Measurements from ENCODE around the gene MDM2. TPM values are rescaled to one million over a fixed set of nuclear protein-coding genes. Genes with fewer than 3 reads are reported as not detected.

Gene MDM2
- total RNA-seq, 4 donors from 2014 or later, result 44.3 to 84.2 (median 70.1) TPM

DNA sequence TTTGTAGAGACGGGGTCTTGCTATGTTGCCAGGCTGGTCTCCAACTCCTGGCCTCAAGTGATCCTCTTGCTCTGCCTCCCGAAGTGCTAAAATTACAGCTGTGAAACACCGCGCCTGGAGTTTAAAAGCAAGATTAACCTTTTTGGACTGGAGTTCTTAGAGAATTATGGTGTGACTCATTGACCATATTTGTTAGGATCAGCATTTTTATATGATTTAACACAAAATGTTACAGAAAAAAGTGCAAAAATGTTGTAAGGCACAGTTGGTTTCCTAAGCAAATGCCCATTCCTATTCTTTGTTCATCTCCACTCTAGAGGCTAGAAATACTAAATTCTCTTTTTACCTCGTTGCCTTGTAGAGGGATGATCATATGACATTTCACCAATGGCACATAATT is 34.4 kb upstream of the MDM2 start:
- DNase-seq (ENCODE audit: low spot score), result no peak
- TF ChIP-seq, protein P1, sequence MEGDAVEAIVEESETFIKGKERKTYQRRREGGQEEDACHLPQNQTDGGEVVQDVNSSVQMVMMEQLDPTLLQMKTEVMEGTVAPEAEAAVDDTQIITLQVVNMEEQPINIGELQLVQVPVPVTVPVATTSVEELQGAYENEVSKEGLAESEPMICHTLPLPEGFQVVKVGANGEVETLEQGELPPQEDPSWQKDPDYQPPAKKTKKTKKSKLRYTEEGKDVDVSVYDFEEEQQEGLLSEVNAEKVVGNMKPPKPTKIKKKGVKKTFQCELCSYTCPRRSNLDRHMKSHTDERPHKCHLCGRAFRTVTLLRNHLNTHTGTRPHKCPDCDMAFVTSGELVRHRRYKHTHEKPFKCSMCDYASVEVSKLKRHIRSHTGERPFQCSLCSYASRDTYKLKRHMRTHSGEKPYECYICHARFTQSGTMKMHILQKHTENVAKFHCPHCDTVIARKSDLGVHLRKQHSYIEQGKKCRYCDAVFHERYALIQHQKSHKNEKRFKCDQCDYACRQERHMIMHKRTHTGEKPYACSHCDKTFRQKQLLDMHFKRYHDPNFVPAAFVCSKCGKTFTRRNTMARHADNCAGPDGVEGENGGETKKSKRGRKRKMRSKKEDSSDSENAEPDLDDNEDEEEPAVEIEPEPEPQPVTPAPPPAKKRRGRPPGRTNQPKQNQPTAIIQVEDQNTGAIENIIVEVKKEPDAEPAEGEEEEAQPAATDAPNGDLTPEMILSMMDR (IDR thresholded peaks at IDR 0.05), result no peak
- no peak for ATAC-seq (ENCODE audit: low FRiP score)

DNA sequence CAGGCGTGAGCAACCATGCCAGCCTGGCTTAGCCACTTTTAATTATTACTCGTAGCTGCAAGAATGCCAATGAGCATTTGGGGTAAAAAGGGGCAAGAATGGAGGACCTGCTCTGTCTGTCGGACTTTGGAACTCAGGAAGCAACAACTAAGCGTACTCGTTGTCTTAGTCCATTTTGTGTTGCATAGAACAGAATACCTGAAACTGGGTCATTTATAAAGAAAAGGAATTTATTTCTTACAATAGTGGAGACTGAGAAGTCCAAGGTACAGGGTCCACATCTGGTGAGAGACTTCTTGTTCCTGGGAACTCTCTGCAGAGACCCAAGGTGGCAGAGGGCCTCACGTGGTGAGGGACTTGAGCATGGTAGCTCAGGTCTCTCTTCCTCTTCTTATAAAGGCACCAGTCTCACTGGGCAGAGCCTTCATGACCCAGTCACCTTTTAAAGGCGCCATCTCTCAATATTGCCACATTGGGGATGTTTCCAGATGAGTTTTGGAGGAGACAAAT is 32.8 kb upstream of the MDM2 start:
- ATAC-seq (ENCODE audit: low FRiP score), result no peak
- TF ChIP-seq, protein P1 (IDR thresholded peaks at IDR 0.05), result no peak
- DNase-seq (ENCODE audit: low spot score), result no peak

DNA sequence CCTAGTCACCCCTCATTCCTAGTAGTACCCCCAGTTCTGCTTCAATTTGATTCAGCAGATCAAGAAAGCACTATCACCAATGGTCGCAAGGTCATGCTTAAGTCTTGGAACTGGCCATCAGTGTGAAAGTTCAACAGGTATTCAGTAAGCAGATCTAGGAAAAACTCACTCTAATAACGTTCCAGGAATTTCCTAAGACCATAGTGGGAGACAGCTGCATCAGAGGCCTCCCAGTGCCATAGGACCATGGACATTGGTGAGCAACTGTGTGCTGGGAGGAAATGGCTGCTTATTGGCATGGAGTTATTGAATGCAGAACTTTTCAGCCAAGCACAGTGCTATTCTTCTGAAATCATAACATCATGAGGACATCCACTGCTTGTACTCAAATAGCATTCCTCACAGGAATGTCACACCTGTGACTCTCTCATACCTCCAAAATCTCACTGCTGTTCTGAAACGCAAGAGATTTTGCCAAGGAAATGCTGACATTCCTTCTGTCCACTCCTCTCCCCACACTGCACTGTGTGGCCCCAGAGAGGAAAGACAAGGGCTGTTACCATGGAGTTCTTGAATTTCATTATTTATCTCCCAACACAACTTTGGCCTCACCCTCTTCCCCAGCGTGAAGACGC is 30.9 kb upstream of the MDM2 start:
- no peak for DNase-seq (ENCODE audit: low spot score)
- TF ChIP-seq, protein P1 (IDR thresholded peaks at IDR 0.05), result no peak
- no peak for ATAC-seq (ENCODE audit: low FRiP score)

DNA sequence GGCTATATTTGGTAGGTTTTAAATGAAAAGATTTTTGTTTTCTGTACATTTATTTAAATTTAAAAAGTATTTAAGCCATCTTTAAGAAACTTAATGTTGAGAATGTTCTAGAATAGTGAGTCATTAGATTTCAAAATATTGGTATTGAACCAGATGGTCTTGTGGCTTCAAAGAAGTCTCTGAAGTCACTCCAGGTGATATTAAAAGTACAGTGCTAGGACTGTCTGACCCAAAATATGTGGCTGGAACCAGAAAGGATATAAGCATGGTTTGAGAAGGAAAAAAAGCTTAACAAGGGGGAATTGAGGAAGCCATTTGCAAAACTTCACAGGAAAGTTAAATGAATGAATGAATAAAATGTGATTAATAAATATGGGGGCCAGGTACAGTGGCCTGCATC is 28.7 kb upstream of the MDM2 start:
- ATAC-seq (ENCODE audit: low FRiP score), result no peak
- TF ChIP-seq, protein P1 (IDR thresholded peaks at IDR 0.05), result no peak
- DNase-seq (ENCODE audit: low spot score), result no peak

DNA sequence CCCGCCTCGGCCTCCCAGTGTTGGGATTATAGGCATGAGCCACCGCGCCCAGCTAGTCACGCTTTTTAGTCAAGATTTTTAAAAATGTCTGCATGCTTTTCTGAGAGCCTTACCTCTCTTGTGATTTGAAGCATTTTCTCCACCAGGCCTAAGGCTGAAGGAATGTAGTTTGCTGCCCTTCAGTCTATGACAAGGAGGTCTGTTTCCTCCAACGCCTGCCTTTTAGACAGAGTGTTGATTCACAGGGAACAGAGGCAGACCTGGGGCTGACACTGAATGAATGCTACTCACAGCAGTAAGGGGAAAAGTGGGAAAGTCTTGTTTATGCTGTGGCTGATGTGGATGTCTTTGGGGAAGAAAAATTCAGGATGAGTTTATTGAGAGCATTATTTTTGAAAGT is 27.2 kb upstream of the MDM2 start:
- DNase-seq (ENCODE audit: low spot score), result no peak
- no peak for ATAC-seq (ENCODE audit: low FRiP score)
- TF ChIP-seq, protein P1 (IDR thresholded peaks at IDR 0.05), result no peak

DNA sequence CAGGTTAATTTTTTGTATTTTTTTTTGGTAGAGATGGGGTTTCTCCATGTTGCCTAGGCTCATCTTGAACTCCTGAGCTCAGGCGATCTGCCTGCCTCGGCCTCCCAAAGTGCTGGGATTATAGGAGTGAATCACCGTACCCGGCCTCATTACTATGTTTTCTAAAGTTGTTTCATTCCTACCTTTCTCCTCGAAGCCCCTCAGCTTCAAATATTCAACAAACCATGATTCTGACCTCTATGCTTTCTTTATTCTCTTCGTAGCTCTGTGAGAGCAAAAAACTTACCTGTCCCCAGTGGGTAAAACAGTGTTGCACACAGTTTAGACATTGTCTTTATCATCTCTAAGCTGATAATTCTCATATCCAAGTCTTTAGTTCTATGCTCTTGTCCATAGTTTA is 26.2 kb upstream of the MDM2 start:
- no peak for ATAC-seq (ENCODE audit: low FRiP score)
- no peak for DNase-seq (ENCODE audit: low spot score)
- TF ChIP-seq, protein P1 (IDR thresholded peaks at IDR 0.05), result no peak

DNA sequence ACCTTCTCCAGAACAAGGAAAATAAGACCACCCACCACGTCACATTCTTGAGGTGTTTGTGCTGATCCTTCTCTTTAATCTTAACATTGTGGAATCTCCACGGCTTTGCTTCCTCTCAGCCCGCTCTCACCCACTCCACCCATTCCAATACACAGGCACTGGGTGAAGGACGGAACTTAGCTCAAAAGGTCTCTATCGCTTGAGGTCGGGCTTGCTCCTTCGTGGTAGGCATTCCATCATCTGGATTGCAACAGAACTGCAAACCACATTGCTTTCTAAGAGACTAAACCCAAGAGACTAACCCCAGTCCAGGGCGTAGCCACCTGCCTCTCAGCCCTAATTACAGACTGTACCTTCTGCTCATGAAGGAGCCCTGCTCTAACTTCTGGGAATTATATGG is 24.0 kb upstream of the MDM2 start:
- TF ChIP-seq, protein P1 (IDR thresholded peaks at IDR 0.05), result no peak
- ATAC-seq (ENCODE audit: low FRiP score) (no peak), DNase-seq (ENCODE audit: low spot score) (no peak)
